HG03432 (cell line): ENCODE results near the gene USP32.
"Not testable (repeated sequence)": the region's sequence is repeated elsewhere in the genome, so short reads cannot be mapped to it uniquely, and the experiment has no call there.

ENCODE experiments used
- ATAC-seq: cut with Tn5 transposase; IDR thresholded peaks from one replicate; pipeline ENCODE4 v1.9.1; 2021; ENCODE audit warnings: mild to moderate bottlenecking, moderate library complexity; ENCODE audit not compliant: unreplicated experiment

Gene USP32

GRCh38 chr17:60412701-60413100, 20.8 kb upstream of the USP32 start:
- ATAC-seq, result no peak

GRCh38 chr17:60410001-60410400, 18.1 kb upstream of the USP32 start:
- ATAC-seq, result no peak

- ATAC-seq, result no peak
Observed at GRCh38 chr17:60406887-60407286, 15.0 kb upstream of the USP32 start.

GRCh38 chr17:60403962-60404361, 12.0 kb upstream of the USP32 start:
- no peak for ATAC-seq

GRCh38 chr17:60403523-60403810, 11.5 kb upstream of the USP32 start:
- ATAC-seq, result no peak

- ATAC-seq, result no peak
Observed at GRCh38 chr17:60401819-60402218, 9.9 kb upstream of the USP32 start.

GRCh38 chr17:60398227-60398959, 6.5 kb upstream of the USP32 start:
- peak; percentile 63 for ATAC-seq

- ATAC-seq, result no peak
Observed at GRCh38 chr17:60396412-60396811, 4.5 kb upstream of the USP32 start.

GRCh38 chr17:60395508-60396065, 3.7 kb upstream of the USP32 start:
- ATAC-seq, result no peak

GRCh38 chr17:60393840-60394723, 2.1 kb upstream of the USP32 start:
- ATAC-seq, result no peak

GRCh38 chr17:60392845-60393702, 1.1 kb upstream of the USP32 start:
- ATAC-seq, result no peak

- peak; percentile 35 for ATAC-seq
Observed at GRCh38 chr17:60391471-60392041, 377 bp downstream of the USP32 start.

GRCh38 chr17:60390925-60391470, 935 bp downstream of the USP32 start:
- peak; percentile 2 for ATAC-seq

- no peak for ATAC-seq
Observed at GRCh38 chr17:60390186-60390585, 1.7 kb downstream of the USP32 start.

- no peak for ATAC-seq
Observed at GRCh38 chr17:60388742-60389141, 3.2 kb downstream of the USP32 start.

- ATAC-seq, result no peak
Observed at GRCh38 chr17:60387666-60388065, 4.3 kb downstream of the USP32 start.

- no peak for ATAC-seq
Observed at GRCh38 chr17:60386147-60387058, 5.5 kb downstream of the USP32 start.

GRCh38 chr17:60384921-60385320, 7.0 kb downstream of the USP32 start:
- ATAC-seq, result not testable (repeated sequence)

GRCh38 chr17:60383379-60383778, 8.6 kb downstream of the USP32 start:
- no peak for ATAC-seq
